Endothelial cell (in vitro differentiated cells): ENCODE measurements around the gene GNG12. TPM values are rescaled to one million over a fixed set of nuclear protein-coding genes. Genes with fewer than 3 reads are reported as not detected.

Experiments used
- DNase-seq: peaks from one replicate; pipeline ENCODE4 v3.0.0; 2021; ENCODE audit warnings: low spot score
- H3K27ac Mint-ChIP-seq: one replicate; pipeline ENCODE4 v1.8.0; 2021; ENCODE audit warnings: mixed read lengths, inconsistent platforms; ENCODE audit not compliant: unreplicated experiment
- H3K27me3 Mint-ChIP-seq: one replicate; pipeline ENCODE4 v1.8.0; 2021; ENCODE audit warnings: mild to moderate bottlenecking, moderate library complexity, mixed read lengths, inconsistent platforms; ENCODE audit not compliant: unreplicated experiment
- H3K36me3 Mint-ChIP-seq: one replicate; pipeline ENCODE4 v1.8.0; 2021; ENCODE audit warnings: mild to moderate bottlenecking, low read depth, mixed read lengths, inconsistent platforms; ENCODE audit not compliant: unreplicated experiment
- H3K4me1 Mint-ChIP-seq: one replicate; pipeline ENCODE4 v1.8.0; 2021; ENCODE audit warnings: mild to moderate bottlenecking, mixed read lengths, inconsistent platforms; ENCODE audit not compliant: unreplicated experiment
- H3K4me3 Mint-ChIP-seq: one replicate; pipeline ENCODE4 v1.8.0; 2021; ENCODE audit warnings: mild to moderate bottlenecking, mixed read lengths, inconsistent platforms; ENCODE audit not compliant: unreplicated experiment
- H3K9me3 Mint-ChIP-seq: one replicate; pipeline ENCODE4 v1.8.0; 2021; ENCODE audit warnings: mixed read lengths, inconsistent platforms; ENCODE audit not compliant: unreplicated experiment
- total RNA-seq: library from RNA; stranded (reverse); fragmentation: NEBNext Ultra II Directional; extraction: Animal tissue kit (Norgen Biotek cat#: 25700); gene quantifications from one replicate; pipeline ENCODE4 v1.2.1, GENCODE V29; 2021; ENCODE audit not compliant: unreplicated experiment
- TF ChIP-seq, protein P1 (sequence below): fragments of 200-600 bp; sonication (generic); IDR thresholded peaks from one replicate; pipeline ENCODE4 v1.5.0; 2021; ENCODE audit warnings: antibody characterized with exemption; ENCODE audit not compliant: unreplicated experiment

Gene GNG12
- total RNA-seq, 1 donor from 2014 or later: 26.2 TPM

GRCh38 chr1:67814121-67814772, 19.0 kb downstream of the GNG12 start:
- Mint-ChIP-seq H3K27me3 (no peaks in the 10 kb centered on the region), H3K27ac (no peak overlapping the region)

DNA sequence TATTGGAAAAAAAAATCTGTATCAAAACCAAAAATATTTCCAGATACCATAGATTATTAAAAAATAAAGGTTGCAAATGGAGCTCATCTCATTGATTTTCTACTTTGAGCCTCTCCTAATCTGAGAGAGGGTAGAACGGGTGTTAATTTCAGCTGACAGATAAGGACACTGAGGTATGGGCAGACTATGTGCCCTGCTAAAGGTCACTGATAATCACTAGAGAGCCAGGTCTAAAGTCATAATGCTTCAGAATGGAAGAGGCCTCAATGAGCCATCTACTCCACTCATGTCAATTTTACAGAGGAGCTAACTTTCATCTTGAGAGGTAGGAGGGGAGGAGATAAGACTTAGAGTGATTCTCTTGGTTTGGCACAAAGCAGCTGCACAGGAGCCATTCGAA, 21.0 kb downstream of the GNG12 start:
- H3K27ac Mint-ChIP-seq: no peak overlapping the region
- no peaks in the 10 kb centered on the region for H3K9me3 Mint-ChIP-seq
- peaks cover 4% of the 10 kb centered on the region for H3K36me3 Mint-ChIP-seq
- no peak for DNase-seq
- H3K27me3 Mint-ChIP-seq: no peaks in the 10 kb centered on the region
- peaks cover 11% of the 10 kb centered on the region for H3K4me1 Mint-ChIP-seq
- TF ChIP-seq, protein P1, sequence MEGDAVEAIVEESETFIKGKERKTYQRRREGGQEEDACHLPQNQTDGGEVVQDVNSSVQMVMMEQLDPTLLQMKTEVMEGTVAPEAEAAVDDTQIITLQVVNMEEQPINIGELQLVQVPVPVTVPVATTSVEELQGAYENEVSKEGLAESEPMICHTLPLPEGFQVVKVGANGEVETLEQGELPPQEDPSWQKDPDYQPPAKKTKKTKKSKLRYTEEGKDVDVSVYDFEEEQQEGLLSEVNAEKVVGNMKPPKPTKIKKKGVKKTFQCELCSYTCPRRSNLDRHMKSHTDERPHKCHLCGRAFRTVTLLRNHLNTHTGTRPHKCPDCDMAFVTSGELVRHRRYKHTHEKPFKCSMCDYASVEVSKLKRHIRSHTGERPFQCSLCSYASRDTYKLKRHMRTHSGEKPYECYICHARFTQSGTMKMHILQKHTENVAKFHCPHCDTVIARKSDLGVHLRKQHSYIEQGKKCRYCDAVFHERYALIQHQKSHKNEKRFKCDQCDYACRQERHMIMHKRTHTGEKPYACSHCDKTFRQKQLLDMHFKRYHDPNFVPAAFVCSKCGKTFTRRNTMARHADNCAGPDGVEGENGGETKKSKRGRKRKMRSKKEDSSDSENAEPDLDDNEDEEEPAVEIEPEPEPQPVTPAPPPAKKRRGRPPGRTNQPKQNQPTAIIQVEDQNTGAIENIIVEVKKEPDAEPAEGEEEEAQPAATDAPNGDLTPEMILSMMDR: no peak
- H3K4me3 Mint-ChIP-seq: no peak overlapping the region

More at GRCh38 chr1:67814121-67814772, 19.0 kb downstream of the GNG12 start:
- no peak for DNase-seq
- Mint-ChIP-seq H3K4me3 (no peak overlapping the region), H3K9me3 (no peaks in the 10 kb centered on the region), H3K4me1 (peaks cover 11% of the 10 kb centered on the region), H3K36me3 (peaks cover 4% of the 10 kb centered on the region)
- TF ChIP-seq, protein P1: no peak

- H3K4me1 Mint-ChIP-seq: peaks cover 11% of the 10 kb centered on the region
- no peak overlapping the region for H3K4me3 Mint-ChIP-seq
- H3K27ac Mint-ChIP-seq: no peak overlapping the region
- H3K9me3 Mint-ChIP-seq: no peaks in the 10 kb centered on the region
- H3K27me3 Mint-ChIP-seq: no peaks in the 10 kb centered on the region
- H3K36me3 Mint-ChIP-seq: peaks cover 1% of the 10 kb centered on the region
- no peak for DNase-seq
- TF ChIP-seq, protein P1: no peak
Measured at GRCh38 chr1:67811781-67812180, 21.5 kb downstream of the GNG12 start.

- DNase-seq: no peak
Measured at GRCh38 chr1:67809887-67810286, 23.4 kb downstream of the GNG12 start.

GRCh38 chr1:67807282-67807681, 26.0 kb downstream of the GNG12 start:
- no peak for DNase-seq
- Mint-ChIP-seq H3K9me3 (no peaks in the 10 kb centered on the region), H3K4me1 (peaks cover 5% of the 10 kb centered on the region), H3K36me3 (no peaks in the 10 kb centered on the region), H3K27ac (no peak overlapping the region), H3K27me3 (no peaks in the 10 kb centered on the region), H3K4me3 (no peak overlapping the region)
- TF ChIP-seq, protein P1: no peak

More at GRCh38 chr1:67809887-67810286, 23.4 kb downstream of the GNG12 start:
- TF ChIP-seq, protein P1: no peak
- Mint-ChIP-seq H3K4me3 (no peak overlapping the region), H3K36me3 (no peaks in the 10 kb centered on the region), H3K9me3 (no peaks in the 10 kb centered on the region), H3K4me1 (peaks cover 11% of the 10 kb centered on the region), H3K27me3 (no peaks in the 10 kb centered on the region), H3K27ac (no peak overlapping the region)
